HG02798 (cell line): ENCODE results near the gene DNAL4.

Experiments used
- ATAC-seq: cut with Tn5 transposase; IDR thresholded peaks from one replicate; pipeline ENCODE4 v1.9.1; 2021; ENCODE audit warnings: mild to moderate bottlenecking; ENCODE audit not compliant: unreplicated experiment, poor library complexity

DNAL4 gene

DNA sequence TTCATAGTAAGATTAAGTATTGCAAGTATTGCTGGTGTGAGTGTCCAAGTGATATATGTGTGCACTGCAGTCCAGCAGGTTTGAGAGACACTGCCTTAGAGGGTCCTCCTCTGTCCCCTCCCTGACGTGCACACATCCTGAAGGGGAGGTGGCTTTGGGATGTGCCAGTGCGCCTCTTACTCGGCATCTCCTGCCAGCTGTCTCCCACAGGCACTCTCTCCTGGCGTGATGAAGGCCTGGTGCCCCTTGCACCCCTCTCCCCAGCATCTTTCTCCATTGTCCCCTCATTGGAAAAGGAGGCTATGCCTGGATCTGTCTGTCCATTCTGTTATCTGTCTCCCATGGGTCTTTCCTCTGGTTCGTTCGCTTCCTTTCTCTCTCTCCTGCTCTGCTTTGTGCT lies 64.0 kb downstream of the DNAL4 start:
- no peak for ATAC-seq

- no peak for ATAC-seq
Observed at GRCh38 chr22:38728871-38729796, 64.8 kb downstream of the DNAL4 start.
